Gastrocnemius medialis (tissue), 4 donors: ENCODE data around the gene ACAD9.

Experiments used
- POLR2A ChIP-seq, 2 donors: fragments of 450-650 bp; IDR thresholded peaks; one replicate each; pipeline ENCODE4 v1.6.1; 2017; ENCODE audit warnings: antibody characterized with exemption in 2 of 2, mild to moderate bottlenecking in 2 of 2, moderate library complexity in 2 of 2
- TF ChIP-seq, protein P1 (sequence below), 5 experiments: fragments of 450-650 bp in 3 of 5; fragments of 200-600 bp in 2 of 5; sonication (generic) in 2 of 5; IDR thresholded peaks in 4 of 5; conservative IDR thresholded peaks in 1 of 5; 1 replicate in 4 of 5; 2 replicates in 1 of 5; pipeline ENCODE4 v1.5.1; 2016 to 2019; ENCODE audit warnings: antibody characterized with exemption in 5 of 5, mild to moderate bottlenecking in 3 of 5, moderate library complexity in 3 of 5

DNA sequence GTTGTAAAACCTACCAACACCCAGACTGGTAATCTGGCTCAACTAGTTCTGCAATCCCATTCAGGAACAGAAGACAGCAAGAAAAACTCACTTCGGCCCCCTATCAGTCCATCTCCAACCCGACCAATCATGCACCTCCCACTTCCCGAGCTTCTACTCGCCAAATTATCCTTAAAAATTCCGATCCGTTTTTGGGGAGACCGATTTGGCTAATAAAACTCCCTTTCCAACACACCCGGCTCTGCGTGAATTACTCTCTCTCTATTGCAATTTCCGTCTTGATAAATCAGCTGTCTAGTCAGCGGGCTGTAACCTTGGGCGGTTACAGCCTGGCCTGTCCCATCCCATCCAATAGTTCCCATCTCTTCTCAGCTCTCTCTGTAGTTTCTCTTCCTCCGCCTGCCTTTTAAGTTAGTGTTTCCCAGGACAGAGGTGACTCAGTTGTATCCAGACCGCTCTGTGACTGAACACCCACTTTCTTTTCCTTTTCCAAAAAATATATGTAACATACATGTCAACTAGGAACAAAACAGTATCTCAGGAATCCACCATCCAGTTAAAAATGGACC, 780 bp upstream of the ACAD9 start:
- TF ChIP-seq, protein P1, sequence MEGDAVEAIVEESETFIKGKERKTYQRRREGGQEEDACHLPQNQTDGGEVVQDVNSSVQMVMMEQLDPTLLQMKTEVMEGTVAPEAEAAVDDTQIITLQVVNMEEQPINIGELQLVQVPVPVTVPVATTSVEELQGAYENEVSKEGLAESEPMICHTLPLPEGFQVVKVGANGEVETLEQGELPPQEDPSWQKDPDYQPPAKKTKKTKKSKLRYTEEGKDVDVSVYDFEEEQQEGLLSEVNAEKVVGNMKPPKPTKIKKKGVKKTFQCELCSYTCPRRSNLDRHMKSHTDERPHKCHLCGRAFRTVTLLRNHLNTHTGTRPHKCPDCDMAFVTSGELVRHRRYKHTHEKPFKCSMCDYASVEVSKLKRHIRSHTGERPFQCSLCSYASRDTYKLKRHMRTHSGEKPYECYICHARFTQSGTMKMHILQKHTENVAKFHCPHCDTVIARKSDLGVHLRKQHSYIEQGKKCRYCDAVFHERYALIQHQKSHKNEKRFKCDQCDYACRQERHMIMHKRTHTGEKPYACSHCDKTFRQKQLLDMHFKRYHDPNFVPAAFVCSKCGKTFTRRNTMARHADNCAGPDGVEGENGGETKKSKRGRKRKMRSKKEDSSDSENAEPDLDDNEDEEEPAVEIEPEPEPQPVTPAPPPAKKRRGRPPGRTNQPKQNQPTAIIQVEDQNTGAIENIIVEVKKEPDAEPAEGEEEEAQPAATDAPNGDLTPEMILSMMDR (IDR thresholded peaks at IDR 0.05 in 4 of 5, conservative IDR thresholded peaks at IDR 0.05 in 1 of 5) = no peak
- TF ChIP-seq POLR2A (IDR thresholded peaks at IDR 0.05) = no peak
